Body of pancreas (tissue), 4 donors: Measurements from ENCODE around the gene EHMT1.

Source experiments
- CTCF ChIP-seq, 7 experiments: fragments of 450-650 bp in 4 of 7; fragments of 200-600 bp in 3 of 7; sonication (generic) in 3 of 7; IDR thresholded peaks; one replicate each; pipeline ENCODE4 v1.5.1; 2016 to 2019; ENCODE audit warnings: antibody characterized with exemption in 7 of 7
- POLR2A ChIP-seq, 3 donors: fragments of 450-650 bp; IDR thresholded peaks; one replicate each; pipeline ENCODE4 v1.6.1; 2016; ENCODE audit warnings: antibody characterized with exemption in 3 of 3, mild to moderate bottlenecking in 2 of 3

- TF ChIP-seq CTCF (IDR thresholded peaks at IDR 0.05): no peak
- TF ChIP-seq POLR2A (IDR thresholded peaks at IDR 0.05): no peak
Observed at GRCh38 chr9:137778336-137778735, 159.5 kb downstream of the EHMT1 start.
